Ovary (tissue), 9 donors: Measurements from ENCODE around the gene KRTAP19-7. TPM values are rescaled to one million over a fixed set of nuclear protein-coding genes. Genes with fewer than 3 reads are reported as not detected.

Source experiments
- DNase-seq, 5 donors: peaks; one replicate each; pipeline ENCODE4 v3.0.0-alpha.2; 2019 to 2020
- H3K27ac ChIP-seq, 2 donors: fragments of 200-600 bp; one replicate each; pipeline versions ENCODE4 v1.5.1 to v1.8.0; 2019 to 2022
- H3K27me3 ChIP-seq: fragments of 200-600 bp; one replicate; pipeline ENCODE4 v1.8.0; 2022
- H3K36me3 ChIP-seq: fragments of 200-600 bp; sonication (generic); one replicate; pipeline ENCODE4 v1.5.1; 2019
- H3K4me1 ChIP-seq: one replicate; pipeline ENCODE4 v1.8.1; 2013; ENCODE audit warnings: mild to moderate bottlenecking, moderate library complexity; ENCODE audit not compliant: insufficient read depth
- H3K4me3 ChIP-seq: fragments of 200-600 bp; sonication (generic); one replicate; pipeline ENCODE4 v1.5.1; 2017
- H3K9me3 ChIP-seq, 2 donors: fragments of 200-600 bp in 1 of 2; sonication (generic) in 1 of 2; one replicate each; pipeline versions ENCODE4 v1.5.1 to v1.8.1; 2013 to 2019; ENCODE audit warnings: mild to moderate bottlenecking in 1 of 2, moderate library complexity in 1 of 2
- EP300 ChIP-seq: sonication (generic); formaldehyde crosslinking; IDR thresholded peaks from one replicate; pipeline ENCODE4 v1.6.1; 2017; ENCODE audit warnings: antibody characterized with exemption
- POLR2A ChIP-seq: fragments of 450-650 bp; IDR thresholded peaks from one replicate; pipeline ENCODE4 v1.6.1; 2017; ENCODE audit warnings: antibody characterized with exemption, mild to moderate bottlenecking, moderate library complexity
- WGBS, 3 donors: extraction: QIAGEN DNeasy Blood & Tissue Kit in 1 of 3; methylation state at CpG; one replicate each; pipeline versions ENCODE4 v1.1.5 to v1.1.7; 2013 to 2017; 5-methylcytosine and 5-hydroxymethylcytosine counted together
- intact Hi-C, 4 donors: fragments of 100-400 bp; cut with DNase I; formaldehyde crosslinking; loops; one replicate each; pipeline versions ENCODE4 v1.11.0 to v1.15.1; 2022 to 2023
- polyA plus RNA-seq, 2 donors: library from polyadenylated mRNA; stranded (reverse); fragments of 200-250 nt in 1 of 2; fragments of 350-450 nt in 1 of 2; fragmentation: Illumina TruSeq in 1 of 2; extraction: RNeasy Lipid Tissue Mini Kit (QIAGEN cat#74804) in 1 of 2; gene quantifications; one replicate each; pipeline ENCODE4 v1.2.3, GENCODE V29; 2013 to 2014
- total RNA-seq, 7 donors: library from RNA; depleted of rRNA in 2 of 7; stranded (reverse); fragments of >200 nt in 2 of 7; fragmentation: NEBNext Ultra II Directional in 3 of 7; extraction: Animal tissue kit (Norgen Biotek cat#: 25700) in 3 of 7; gene quantifications; one replicate each; pipeline versions ENCODE4 v1.1.0 to v1.2.4, GENCODE V29; 2016 to 2023
- TF ChIP-seq, protein P1 (sequence below), 3 donors: fragments of 450-650 bp in 2 of 3; fragments of 200-600 bp in 1 of 3; IDR thresholded peaks; one replicate each; pipeline versions ENCODE4 v1.5.1 to v1.8.0; 2016 to 2022; ENCODE audit warnings: antibody characterized with exemption in 3 of 3, mild to moderate bottlenecking in 1 of 3
- donor health status: DM: no; HTN: no; CAD: no; lungs with moderate emphysema.
- donor health status: DM: no; HTN: no; CAD: no.
- donor health status: Bipolar disorder and iron deficiency.
- donor health status: DM: yes; HTN: yes; CAD: no.
- donor health status: DM: no; HTN: no; CAD: no.
- donor health status: DM: yes; HTN: yes; CAD: no.

Gene KRTAP19-7
- total and polyA plus RNA-seq, 9 donors = not detected

DNA sequence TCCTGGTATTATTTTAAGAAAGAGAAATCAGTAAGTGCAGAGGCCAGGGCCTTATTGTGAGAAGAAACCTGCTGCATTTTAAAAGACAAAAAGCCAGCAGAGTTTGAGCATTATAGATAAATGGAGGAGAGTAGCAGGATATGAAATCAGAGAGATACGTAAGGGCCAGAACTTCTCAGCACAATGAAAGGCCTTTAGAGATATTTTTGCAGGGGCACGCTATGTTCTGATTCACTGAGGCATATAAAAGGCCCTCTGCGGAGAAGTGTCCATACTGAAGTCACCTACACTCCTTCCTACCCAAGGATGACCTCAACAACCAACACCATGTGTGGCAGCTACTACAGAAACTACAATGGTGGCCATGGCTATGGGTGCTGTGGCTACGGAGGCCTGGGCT is 31.0 kb upstream of the KRTAP19-7 start, which contains the start of gene KRTAP6-3:
Gene KRTAP6-3 (plus strand): TSS at position 301 of the 400 bp plus-strand sequence. CDS start 6 bp downstream, at position 307.
- WGBS, 3 donors = 89 to 93% (median 89%) methylated on average over 4 of the region's 4 CpGs
- no peaks in the 10 kb centered on the region for H3K4me1 ChIP-seq
- no peaks in the 10 kb centered on the region for H3K36me3 ChIP-seq

DNA sequence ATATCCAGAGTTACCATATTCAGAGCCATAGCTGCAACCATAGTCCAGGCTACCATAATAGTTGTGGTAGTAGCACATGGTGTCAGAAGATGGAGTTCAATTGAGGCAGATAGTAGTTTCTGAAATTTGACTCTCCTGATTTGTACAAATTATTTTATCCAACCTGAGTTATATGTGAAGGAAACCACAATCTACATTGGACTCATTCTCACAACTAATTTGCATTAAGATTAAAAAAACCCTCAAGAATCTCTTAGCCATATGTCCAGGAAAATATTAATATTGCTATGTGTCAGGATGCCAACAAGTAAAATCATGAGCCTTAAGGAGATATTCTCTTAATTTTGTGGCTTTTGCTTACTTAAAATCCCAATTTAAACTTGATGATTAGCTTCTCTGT is 29.2 kb upstream of the KRTAP19-7 start, which contains the start of gene KRTAP22-2:
Gene KRTAP22-2 (minus strand): TSS at position 101 of the 400 bp plus-strand sequence.
- Histone ChIP-seq H3K27me3 (no peaks in the 10 kb centered on the region), H3K27ac (no peak within 1 kb of the TSS), H3K36me3 (no peaks in the 10 kb centered on the region), H3K4me1 (no peaks in the 10 kb centered on the region), H3K4me3 (no peak within 1 kb of the TSS), H3K9me3 (no peaks in the 10 kb centered on the region)
- no peak for DNase-seq
- TF ChIP-seq POLR2A (no peak), EP300 (no peak)
- TF ChIP-seq, protein P1, sequence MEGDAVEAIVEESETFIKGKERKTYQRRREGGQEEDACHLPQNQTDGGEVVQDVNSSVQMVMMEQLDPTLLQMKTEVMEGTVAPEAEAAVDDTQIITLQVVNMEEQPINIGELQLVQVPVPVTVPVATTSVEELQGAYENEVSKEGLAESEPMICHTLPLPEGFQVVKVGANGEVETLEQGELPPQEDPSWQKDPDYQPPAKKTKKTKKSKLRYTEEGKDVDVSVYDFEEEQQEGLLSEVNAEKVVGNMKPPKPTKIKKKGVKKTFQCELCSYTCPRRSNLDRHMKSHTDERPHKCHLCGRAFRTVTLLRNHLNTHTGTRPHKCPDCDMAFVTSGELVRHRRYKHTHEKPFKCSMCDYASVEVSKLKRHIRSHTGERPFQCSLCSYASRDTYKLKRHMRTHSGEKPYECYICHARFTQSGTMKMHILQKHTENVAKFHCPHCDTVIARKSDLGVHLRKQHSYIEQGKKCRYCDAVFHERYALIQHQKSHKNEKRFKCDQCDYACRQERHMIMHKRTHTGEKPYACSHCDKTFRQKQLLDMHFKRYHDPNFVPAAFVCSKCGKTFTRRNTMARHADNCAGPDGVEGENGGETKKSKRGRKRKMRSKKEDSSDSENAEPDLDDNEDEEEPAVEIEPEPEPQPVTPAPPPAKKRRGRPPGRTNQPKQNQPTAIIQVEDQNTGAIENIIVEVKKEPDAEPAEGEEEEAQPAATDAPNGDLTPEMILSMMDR (IDR thresholded peaks at IDR 0.05) = no peak
- intact Hi-C loops = no loop called here

More for the DNA sequence above, 31.0 kb upstream of the KRTAP19-7 start, which contains the start of gene KRTAP6-3:
- Histone ChIP-seq H3K27me3 (no peaks in the 10 kb centered on the region), H3K27ac (no peak within 1 kb of the TSS), H3K9me3 (no peaks in the 10 kb centered on the region), H3K4me3 (no peak within 1 kb of the TSS)
- no peak for DNase-seq
- intact Hi-C loops = no loop called here
- TF ChIP-seq POLR2A = no peak
- TF ChIP-seq, protein P1 (IDR thresholded peaks at IDR 0.05) = no peak
- no peak for TF ChIP-seq EP300

DNA sequence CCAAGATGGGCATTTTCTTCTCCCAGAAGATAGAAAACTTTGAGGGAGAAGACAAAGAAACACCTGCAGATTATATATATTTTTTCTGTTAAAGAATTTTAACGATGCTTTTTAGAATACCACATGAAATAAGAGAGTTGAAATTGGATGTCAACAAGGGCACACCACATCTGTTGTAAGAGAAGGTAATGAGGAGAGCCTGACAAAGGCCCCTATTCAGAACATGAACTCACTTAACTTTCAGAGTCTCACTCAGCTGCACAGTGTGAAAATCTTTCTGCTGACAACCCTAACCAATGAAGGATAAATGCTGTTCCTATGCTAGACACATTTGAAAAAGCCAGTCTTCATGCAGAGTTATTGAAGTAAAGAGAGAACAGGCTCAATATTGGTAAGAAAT is 21.8 kb upstream of the KRTAP19-7 start:
- WGBS, 3 donors = 12 to 19% (median 13%) methylated on average over 1 of the region's 1 CpG
- intact Hi-C loops = no loop called here
- H3K9me3 ChIP-seq = no peaks in the 10 kb centered on the region

DNA sequence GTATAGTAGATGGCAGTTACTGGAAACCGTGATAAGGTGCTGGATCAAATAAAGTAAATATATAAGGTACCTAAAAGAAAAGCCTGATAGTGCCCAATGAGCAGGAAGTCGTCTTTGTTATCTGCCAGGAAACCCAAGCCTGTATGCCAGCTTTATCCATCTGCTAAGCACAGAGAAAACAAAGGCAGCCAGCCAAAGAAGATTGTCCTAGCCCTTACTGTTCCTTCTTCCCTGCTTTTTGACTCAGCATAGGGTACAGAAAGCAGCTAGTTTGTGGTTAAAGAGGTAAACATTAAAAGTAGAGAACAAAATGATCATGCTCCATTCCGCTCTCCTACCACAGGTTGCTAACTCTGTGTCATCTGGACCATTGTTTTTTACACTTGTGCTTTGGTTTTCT is 19.0 kb upstream of the KRTAP19-7 start:
- no peaks in the 10 kb centered on the region for H3K9me3 ChIP-seq
- 54 to 66% (median 55%) methylated on average over 3 of the region's 3 CpGs for WGBS, 3 donors
- no peaks in the 10 kb centered on the region for H3K36me3 ChIP-seq
- no peak overlapping the region for H3K4me3 ChIP-seq
- no peak for DNase-seq
- no peaks in the 10 kb centered on the region for H3K27me3 ChIP-seq
- TF ChIP-seq, protein P1 (IDR thresholded peaks at IDR 0.05) = no peak
- TF ChIP-seq POLR2A (no peak), EP300 (no peak)
- no peak overlapping the region for H3K27ac ChIP-seq
- no peaks in the 10 kb centered on the region for H3K4me1 ChIP-seq
- intact Hi-C loops = no loop called here

More for the DNA sequence above, 21.8 kb upstream of the KRTAP19-7 start:
- Histone ChIP-seq H3K27me3 (no peaks in the 10 kb centered on the region), H3K36me3 (no peaks in the 10 kb centered on the region), H3K27ac (no peak overlapping the region), H3K4me3 (no peak overlapping the region), H3K4me1 (no peaks in the 10 kb centered on the region)
- no peak for DNase-seq
- no peak for TF ChIP-seq EP300
- TF ChIP-seq, protein P1 (IDR thresholded peaks at IDR 0.05) = no peak
- TF ChIP-seq POLR2A = no peak
